ENCODE measurements around the gene CELSR2.

CELSR2 gene

GRCh38 chr1:109265016-109265415, 15.7 kb downstream of the CELSR2 start:
- no peak for FAIRE-seq

DNA sequence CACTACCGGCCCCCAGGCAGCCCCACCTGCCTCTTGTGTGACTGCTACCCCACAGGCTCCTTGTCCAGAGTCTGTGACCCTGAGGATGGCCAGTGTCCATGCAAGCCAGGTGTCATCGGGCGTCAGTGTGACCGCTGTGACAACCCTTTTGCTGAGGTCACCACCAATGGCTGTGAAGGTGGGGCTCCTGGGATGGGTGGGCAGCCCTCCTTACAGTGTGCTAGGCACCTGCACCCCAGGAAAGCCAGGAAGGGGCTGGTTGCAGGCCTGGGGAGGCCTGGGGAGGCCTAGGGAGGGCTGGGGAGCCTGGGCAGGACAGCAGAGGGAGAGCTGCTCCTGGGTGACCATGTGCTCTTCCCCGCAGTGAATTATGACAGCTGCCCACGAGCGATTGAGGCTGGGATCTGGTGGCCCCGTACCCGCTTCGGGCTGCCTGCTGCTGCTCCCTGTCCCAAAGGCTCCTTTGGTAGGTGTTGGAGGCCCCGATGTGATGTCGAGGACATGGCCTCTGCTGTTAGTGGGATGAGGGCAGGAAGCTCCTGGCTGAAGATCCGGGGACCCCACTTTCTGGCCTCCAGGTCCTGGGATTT, 16.5 kb downstream of the CELSR2 start:
- no peak for FAIRE-seq

DNA sequence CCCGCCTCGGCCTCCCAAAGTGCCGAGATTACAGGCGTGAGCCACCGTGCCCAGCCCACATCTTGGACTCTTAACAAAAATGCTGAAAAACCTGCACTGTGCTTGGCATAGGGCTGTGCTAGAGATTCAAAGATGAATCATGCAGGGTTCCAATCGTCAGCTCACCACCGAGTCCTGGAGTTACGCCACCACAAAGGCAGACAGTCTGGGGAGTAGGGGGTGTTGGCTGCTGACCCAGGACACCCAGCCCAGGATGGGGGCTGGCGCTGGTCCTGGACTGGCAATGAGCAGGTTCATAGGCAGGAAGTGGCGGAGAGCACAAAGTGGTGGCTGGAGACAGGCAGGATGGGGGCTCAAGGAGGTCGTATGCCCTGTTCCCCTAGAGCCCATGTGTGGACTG, 17.6 kb downstream of the CELSR2 start:
- no peak for FAIRE-seq

DNA sequence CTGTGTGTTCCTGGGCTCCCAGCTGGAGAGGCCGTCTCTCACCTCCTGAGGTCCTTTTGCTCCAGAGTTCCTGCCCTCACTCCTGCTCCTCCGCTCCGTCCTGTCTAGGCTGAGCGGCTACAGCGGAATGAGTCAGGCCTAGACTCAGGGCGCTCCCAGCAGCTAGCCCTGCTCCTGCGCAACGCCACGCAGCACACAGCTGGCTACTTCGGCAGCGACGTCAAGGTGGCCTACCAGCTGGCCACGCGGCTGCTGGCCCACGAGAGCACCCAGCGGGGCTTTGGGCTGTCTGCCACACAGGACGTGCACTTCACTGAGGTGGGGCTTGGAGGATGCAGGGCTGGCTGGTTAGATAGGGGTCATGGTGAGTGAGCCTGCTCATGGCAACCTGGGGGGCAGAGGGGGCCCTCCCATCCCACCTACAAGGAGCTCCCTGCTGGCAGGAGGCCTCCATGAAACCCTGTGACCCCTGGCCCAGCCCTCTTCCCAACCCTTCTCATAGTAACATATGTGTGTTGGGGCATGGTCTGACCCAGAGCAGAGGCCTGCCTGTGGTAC, 18.5 kb downstream of the CELSR2 start:
- FAIRE-seq = no peak

DNA sequence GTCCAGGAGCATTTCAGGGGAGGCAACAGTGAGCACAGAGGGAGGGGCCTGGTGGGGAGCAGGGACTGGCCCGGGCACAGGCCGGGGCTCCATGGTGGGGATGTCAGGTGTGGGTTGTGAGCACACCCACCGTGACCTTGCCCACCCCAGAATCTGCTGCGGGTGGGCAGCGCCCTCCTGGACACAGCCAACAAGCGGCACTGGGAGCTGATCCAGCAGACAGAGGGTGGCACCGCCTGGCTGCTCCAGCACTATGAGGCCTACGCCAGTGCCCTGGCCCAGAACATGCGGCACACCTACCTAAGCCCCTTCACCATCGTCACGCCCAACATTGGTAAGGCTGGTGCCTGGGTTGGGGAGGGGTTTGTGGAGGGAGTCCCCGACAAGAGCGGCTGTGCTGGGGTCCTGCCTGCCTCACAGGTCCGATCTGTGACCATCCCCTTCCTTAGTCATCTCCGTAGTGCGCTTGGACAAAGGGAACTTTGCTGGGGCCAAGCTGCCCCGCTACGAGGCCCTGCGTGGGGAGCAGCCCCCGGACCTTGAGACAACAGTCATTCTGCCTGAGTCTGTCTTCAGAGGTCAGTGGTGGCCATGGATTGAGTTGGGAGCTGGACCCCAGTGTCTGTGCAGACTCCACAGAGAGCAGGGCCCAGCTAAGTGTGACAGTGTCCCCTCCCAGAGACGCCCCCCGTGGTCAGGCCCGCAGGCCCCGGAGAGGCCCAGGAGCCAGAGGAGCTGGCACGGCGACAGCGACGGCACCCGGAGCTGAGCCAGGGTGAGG, 19.3 kb downstream of the CELSR2 start:
- FAIRE-seq = no peak

GRCh38 chr1:109269212-109269980, 20.1 kb downstream of the CELSR2 start:
- no peak for FAIRE-seq

GRCh38 chr1:109269981-109270622, 20.8 kb downstream of the CELSR2 start:
- no peak for FAIRE-seq

DNA sequence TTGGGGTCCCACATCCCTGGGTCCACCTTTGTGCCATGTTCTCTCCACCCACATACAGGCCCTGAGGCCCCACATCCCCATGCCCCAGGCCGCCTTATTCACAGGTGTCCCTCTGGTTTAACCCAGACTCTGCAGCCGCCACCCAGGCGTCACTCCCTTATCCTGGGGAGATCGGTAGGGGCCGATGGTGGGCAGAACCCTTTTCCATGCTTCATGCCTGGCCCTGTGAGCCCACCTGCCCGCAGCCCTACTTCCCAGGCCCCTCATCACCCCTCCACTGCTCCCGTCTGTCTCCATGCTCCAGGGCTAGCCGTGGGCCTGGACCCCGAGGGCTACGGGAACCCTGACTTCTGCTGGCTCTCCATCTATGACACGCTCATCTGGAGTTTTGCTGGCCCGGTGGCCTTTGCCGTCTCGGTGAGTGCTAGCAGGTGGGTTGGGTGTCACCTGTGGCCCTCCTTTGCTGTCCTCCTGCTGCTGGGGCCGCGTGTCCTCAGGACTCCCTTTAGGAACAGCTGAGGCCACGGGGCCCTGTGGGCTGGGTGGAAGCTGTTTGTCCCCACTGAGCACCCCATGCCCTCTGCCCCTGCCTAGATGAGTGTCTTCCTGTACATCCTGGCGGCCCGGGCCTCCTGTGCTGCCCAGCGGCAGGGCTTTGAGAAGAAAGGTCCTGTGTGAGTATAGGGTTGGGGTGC, 21.4 kb downstream of the CELSR2 start:
- FAIRE-seq = no peak

DNA sequence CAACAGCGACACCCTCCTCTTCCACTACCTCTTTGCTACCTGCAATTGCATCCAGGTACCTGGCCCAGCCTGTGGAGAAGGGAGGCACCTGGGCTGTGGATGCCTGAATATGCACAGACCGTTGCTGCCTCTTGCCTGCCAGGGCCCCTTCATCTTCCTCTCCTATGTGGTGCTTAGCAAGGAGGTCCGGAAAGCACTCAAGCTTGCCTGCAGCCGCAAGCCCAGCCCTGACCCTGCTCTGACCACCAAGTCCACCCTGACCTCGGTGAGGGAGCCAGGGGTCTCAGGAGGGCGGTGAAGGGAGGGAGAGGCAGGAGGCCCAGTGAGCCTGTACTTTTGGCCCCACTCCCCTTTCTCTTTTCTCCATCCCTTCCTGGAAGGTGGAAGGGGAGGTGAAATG, 22.1 kb downstream of the CELSR2 start:
- no peak for FAIRE-seq

GRCh38 chr1:109272021-109272799, 22.9 kb downstream of the CELSR2 start:
- no peak for FAIRE-seq

- no peak for FAIRE-seq
Observed at GRCh38 chr1:109272831-109273547, 23.6 kb downstream of the CELSR2 start.

- no peak for FAIRE-seq
Observed at GRCh38 chr1:109273570-109274288, 24.4 kb downstream of the CELSR2 start.

- no peak for FAIRE-seq
Observed at GRCh38 chr1:109274533-109275476, 25.5 kb downstream of the CELSR2 start.

DNA sequence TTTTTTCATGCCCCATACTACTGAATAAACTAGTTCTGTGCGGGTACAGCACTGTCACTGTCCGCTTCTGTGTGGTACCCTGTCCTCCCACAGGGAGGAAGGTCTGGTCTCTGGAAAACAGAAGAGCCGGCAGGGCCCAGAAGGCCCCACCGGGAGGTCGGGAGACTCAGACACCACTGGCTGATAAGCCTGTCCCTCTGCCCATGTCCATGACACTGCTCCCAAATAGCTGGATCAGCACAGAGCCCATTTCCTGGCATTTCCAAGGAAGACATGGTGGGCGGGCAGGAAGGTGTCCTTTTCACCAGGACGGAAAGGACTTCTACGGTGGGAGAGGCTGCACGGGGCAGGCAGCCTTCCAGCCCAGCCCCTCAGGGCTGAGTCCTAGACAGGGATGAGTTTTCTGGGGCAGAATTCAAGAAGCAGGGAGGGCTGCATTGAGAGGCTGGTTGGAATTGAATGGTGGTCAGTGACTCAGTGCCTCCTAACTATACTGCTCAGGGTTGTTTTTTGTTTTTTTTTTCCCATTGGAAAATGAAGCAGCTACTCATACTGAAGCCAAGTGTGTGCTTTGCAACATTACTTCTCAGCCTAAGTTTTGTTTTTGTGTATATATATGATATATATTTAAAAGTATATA, 26.5 kb downstream of the CELSR2 start:
- no peak for FAIRE-seq

DNA sequence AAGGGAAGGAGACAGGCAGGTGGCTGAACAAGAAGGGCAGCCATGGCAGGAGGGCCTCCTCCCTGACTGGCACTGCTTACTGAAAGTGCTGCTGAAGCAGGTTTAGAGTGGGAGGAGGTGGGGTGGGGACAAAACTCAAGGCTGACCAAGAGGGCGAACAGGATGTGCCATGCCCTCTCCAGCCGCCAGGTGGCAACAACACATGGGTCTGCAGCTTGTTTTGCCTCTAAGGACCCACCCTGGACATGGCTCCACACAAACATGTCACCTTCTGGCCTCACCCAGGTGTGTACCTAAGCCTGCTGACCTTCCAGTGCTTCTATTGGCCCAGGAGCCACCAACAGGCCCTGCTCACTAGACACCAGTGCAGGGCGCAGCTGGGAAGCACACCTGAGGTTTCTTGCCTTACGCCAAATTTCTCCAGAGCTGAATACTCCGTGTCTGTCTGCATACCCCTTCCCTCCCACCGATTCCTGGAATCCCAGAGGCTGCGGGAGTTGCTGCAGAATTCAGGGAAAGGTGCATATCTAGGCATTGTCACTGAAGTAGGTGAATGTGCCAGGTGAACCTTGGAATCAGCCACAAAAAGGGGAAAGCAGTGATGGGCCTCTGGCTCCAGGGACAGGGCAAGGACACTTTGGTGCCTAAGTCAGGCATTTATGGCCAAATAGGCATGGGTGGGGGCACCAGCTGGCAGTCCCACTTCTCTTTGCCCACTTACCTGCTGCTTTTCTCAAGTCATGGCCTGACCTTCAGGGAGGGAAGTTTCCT, 28.3 kb downstream of the CELSR2 start:
- FAIRE-seq = no peak

- no peak for FAIRE-seq
Observed at GRCh38 chr1:109279615-109280278, 30.4 kb downstream of the CELSR2 start.

DNA sequence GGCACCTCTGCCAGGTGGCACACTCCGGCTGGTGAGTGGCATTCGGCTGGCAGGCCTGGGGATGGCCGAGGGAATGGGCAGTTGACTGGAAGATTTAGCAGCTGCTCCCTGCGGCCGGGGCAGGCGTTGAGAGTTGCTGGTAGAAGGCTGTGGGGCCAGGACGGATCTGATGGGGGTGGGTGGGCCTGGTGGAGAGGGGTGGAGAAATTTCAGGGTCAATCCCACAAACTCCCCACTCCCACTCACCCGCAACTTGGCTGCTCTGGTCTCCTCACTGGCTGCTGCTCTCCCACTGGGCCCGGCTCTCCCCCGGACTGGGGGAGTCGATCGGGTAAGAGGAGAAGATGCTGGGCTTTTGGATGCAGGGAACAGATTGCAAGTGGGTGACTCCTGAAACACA, 31.5 kb downstream of the CELSR2 start:
- no peak for FAIRE-seq

Data from TTC549 (cell line).